Mesothelial cell of epicardium (in vitro differentiated cells): ENCODE results near the gene HBS1L. TPM values are rescaled to one million over a fixed set of nuclear protein-coding genes. Genes with fewer than 3 reads are reported as not detected.

ENCODE experiments used
- DNase-seq, 2 experiments: peaks; one replicate each; pipeline ENCODE4 v3.0.0; 2021; ENCODE audit warnings: low spot score in 2 of 2; ENCODE audit not compliant: unreplicated experiment in 2 of 2
- H3K27ac Mint-ChIP-seq: 2 replicates; pipeline ENCODE4 v1.8.0; 2021; ENCODE audit warnings: mixed read lengths
- H3K27me3 Mint-ChIP-seq: 2 replicates; pipeline ENCODE4 v1.8.0; 2021; ENCODE audit warnings: low read depth, mixed read lengths
- H3K36me3 Mint-ChIP-seq: 2 replicates; pipeline ENCODE4 v1.8.0; 2021; ENCODE audit warnings: mixed read lengths
- H3K4me1 Mint-ChIP-seq: 2 replicates; pipeline ENCODE4 v1.8.0; 2021; ENCODE audit warnings: mixed read lengths
- H3K4me3 Mint-ChIP-seq: 2 replicates; pipeline ENCODE4 v1.8.0; 2021; ENCODE audit warnings: mild to moderate bottlenecking, moderate library complexity, mixed read lengths
- H3K9me3 Mint-ChIP-seq: 2 replicates; pipeline ENCODE4 v1.8.0; 2021; ENCODE audit warnings: mixed read lengths
- CTCF ChIP-seq: fragments of 200-600 bp; sonication (generic); IDR thresholded peaks from one replicate; pipeline ENCODE4 v1.5.0; 2021; ENCODE audit warnings: antibody characterized with exemption; ENCODE audit not compliant: unreplicated experiment
- total RNA-seq: library from RNA; stranded (reverse); gene quantifications from 3 replicates; pipeline ENCODE4 v1.2.1, GENCODE V29; 2021

HBS1L gene
- total RNA-seq, 1 donor from 2014 or later = 75.7 TPM

- DNase-seq = no peak
- Mint-ChIP-seq H3K4me3 (no peak overlapping the region), H3K27me3 (no peaks in the 10 kb centered on the region), H3K4me1 (peaks cover 5% of the 10 kb centered on the region), H3K36me3 (no peaks in the 10 kb centered on the region), H3K27ac (no peak overlapping the region), H3K9me3 (no peaks in the 10 kb centered on the region)
- no peak for TF ChIP-seq CTCF
These were observed 29.4 kb downstream of the HBS1L start for GRCh38 chr6:135025175-135025574.

- no peak overlapping the region for H3K4me3 Mint-ChIP-seq
- TF ChIP-seq CTCF = no peak
- no peak for DNase-seq
- H3K27me3 Mint-ChIP-seq = no peaks in the 10 kb centered on the region
- H3K9me3 Mint-ChIP-seq = no peaks in the 10 kb centered on the region
- no peak overlapping the region for H3K27ac Mint-ChIP-seq
- H3K4me1 Mint-ChIP-seq = peaks cover 5% of the 10 kb centered on the region
- no peaks in the 10 kb centered on the region for H3K36me3 Mint-ChIP-seq
These were observed 32.4 kb downstream of the HBS1L start for GRCh38 chr6:135022050-135022697.

GRCh38 chr6:135021310-135022049, 33.1 kb downstream of the HBS1L start:
- no peaks in the 10 kb centered on the region for H3K27me3 Mint-ChIP-seq
- H3K27ac Mint-ChIP-seq = no peak overlapping the region
- no peaks in the 10 kb centered on the region for H3K9me3 Mint-ChIP-seq
- H3K4me1 Mint-ChIP-seq = peaks cover 5% of the 10 kb centered on the region
- TF ChIP-seq CTCF = no peak
- no peak for DNase-seq
- H3K36me3 Mint-ChIP-seq = no peaks in the 10 kb centered on the region
- H3K4me3 Mint-ChIP-seq = no peak overlapping the region

GRCh38 chr6:135018941-135019340, 35.7 kb downstream of the HBS1L start:
- TF ChIP-seq CTCF = no peak
- Mint-ChIP-seq H3K4me3 (no peak overlapping the region), H3K9me3 (no peaks in the 10 kb centered on the region), H3K27me3 (no peaks in the 10 kb centered on the region), H3K36me3 (no peaks in the 10 kb centered on the region), H3K27ac (no peak overlapping the region), H3K4me1 (no peaks in the 10 kb centered on the region)
- no peak for DNase-seq

- no peaks in the 10 kb centered on the region for H3K4me1 Mint-ChIP-seq
- DNase-seq = no peak
- H3K27ac Mint-ChIP-seq = no peak overlapping the region
- TF ChIP-seq CTCF = no peak
- H3K27me3 Mint-ChIP-seq = no peaks in the 10 kb centered on the region
- no peak overlapping the region for H3K4me3 Mint-ChIP-seq
- H3K9me3 Mint-ChIP-seq = no peaks in the 10 kb centered on the region
- H3K36me3 Mint-ChIP-seq = no peaks in the 10 kb centered on the region
These were observed 36.6 kb downstream of the HBS1L start for GRCh38 chr6:135018052-135018451.
